H1 (cell line): Measurements from ENCODE around the gene GRID1. TPM values are rescaled to one million over a fixed set of nuclear protein-coding genes. Genes with fewer than 3 reads are reported as not detected.
A peak's percentile ranks its signal among the peaks of the same experiment; 100 is the strongest.

Experiments
- CTCF ChIA-PET: fragments of 300-600 bp; sonication (Branson Sonifier 250); formaldehyde crosslinking; loops from one replicate; lab custom pipeline; 2021; ENCODE audit not compliant: partially characterized antibody; lab: Charles Lee
- POLR2A ChIA-PET: fragments of 300-600 bp; sonication (Branson Sonifier 250); formaldehyde crosslinking; loops from one replicate; lab custom pipeline; 2021; ENCODE audit warnings: inconsistent platforms; ENCODE audit not compliant: partially characterized antibody; lab: Charles Lee
- DNase-seq, 2 experiments: peaks; one replicate each; pipeline versions ENCODE4 v3.0.0 to v3.0.0-alpha.2; 2010 to 2022; ENCODE audit warnings: low spot score in 2 of 2, low read depth in 1 of 2, mixed read lengths in 1 of 2
- FAIRE-seq: peaks from 2 replicates; lab custom pipeline; 2011; peaks lifted over from hg19 to GRCh38; lab: Jason Lieb, UNC
- H2AFZ ChIP-seq: 2 replicates; pipeline ENCODE4 v1.8.1; 2012; ENCODE audit warnings: low read length, inconsistent platforms
- H2AK5ac ChIP-seq: 2 replicates; pipeline ENCODE4 v1.6.1; 2013; ENCODE audit warnings: low read depth, low read length
- H2BK120ac ChIP-seq: replicated peaks from 2 replicates; pipeline ENCODE3; 2013; ENCODE audit warnings: low read depth, low read length, inconsistent platforms
- H2BK12ac ChIP-seq: 2 replicates; pipeline ENCODE4 v1.6.1; 2013; ENCODE audit warnings: low read depth, low read length
- H2BK15ac ChIP-seq: 2 replicates; pipeline ENCODE4 v1.6.1; 2013; ENCODE audit warnings: low read length
- H2BK20ac ChIP-seq: 2 replicates; pipeline ENCODE4 v1.6.1; 2013; ENCODE audit warnings: low read length
- H2BK5ac ChIP-seq: 2 replicates; pipeline ENCODE4 v1.6.1; 2013; ENCODE audit warnings: low read depth, low read length
- H3K14ac ChIP-seq: 2 replicates; pipeline ENCODE4 v1.6.1; 2013; ENCODE audit warnings: inconsistent platforms; ENCODE audit not compliant: insufficient read length
- H3K18ac ChIP-seq: 2 replicates; pipeline ENCODE4 v1.6.1; 2013; ENCODE audit warnings: low read length; ENCODE audit errors: extremely low read depth
- H3K23ac ChIP-seq: 2 replicates; pipeline ENCODE4 v1.6.1; 2013; ENCODE audit warnings: inconsistent platforms; ENCODE audit not compliant: insufficient read length
- H3K23me2 ChIP-seq: 2 replicates; pipeline ENCODE4 v1.6.1; 2013; ENCODE audit warnings: low read depth, low read length
- H3K27ac ChIP-seq: 2 replicates; pipeline ENCODE4 v1.6.1; 2011; ENCODE audit warnings: low read depth, low read length, inconsistent platforms
- H3K27me3 ChIP-seq, 4 experiments: replicated peaks in 1 of 4; 1 replicate in 1 of 4; 2 replicates in 3 of 4; pipeline versions ENCODE4 v1.6.1 to v1.8.1; 2011 to 2013; ENCODE audit warnings: low read length in 3 of 4, mild to moderate bottlenecking in 3 of 4, inconsistent platforms in 2 of 4, mixed read lengths in 2 of 4, moderate library complexity in 1 of 4; ENCODE audit not compliant: control insufficient read depth in 3 of 4, insufficient read depth in 3 of 4; ENCODE audit errors: extremely low read depth in 1 of 4
- H3K36me3 ChIP-seq, 4 experiments: 2 replicates each; pipeline versions ENCODE4 v1.6.1 to v1.8.1; 2011 to 2013; ENCODE audit warnings: mild to moderate bottlenecking in 4 of 4, low read length in 3 of 4, moderate library complexity in 2 of 4, control low read depth in 1 of 4, inconsistent platforms in 1 of 4; ENCODE audit not compliant: insufficient read depth in 4 of 4, control insufficient read depth in 2 of 4
- H3K4ac ChIP-seq: replicated peaks from 2 replicates; pipeline ENCODE3; 2013; ENCODE audit warnings: low read length, low read depth, mixed read lengths, inconsistent platforms; ENCODE audit not compliant: insufficient read length
- H3K4me1 ChIP-seq, 4 experiments: replicated peaks in 1 of 4; 1 replicate in 1 of 4; 2 replicates in 3 of 4; pipeline versions ENCODE4 v1.6.1 to v1.8.1; 2011 to 2013; ENCODE audit warnings: low read length in 3 of 4, inconsistent platforms in 2 of 4, mixed read lengths in 1 of 4; ENCODE audit not compliant: insufficient read depth in 4 of 4, control insufficient read depth in 3 of 4
- H3K4me2 ChIP-seq, 2 experiments: 2 replicates each; pipeline versions ENCODE4 v1.6.1 to v1.8.1; 2011 to 2013; ENCODE audit warnings: low read depth in 2 of 2, low read length in 2 of 2, control low read depth in 1 of 2, inconsistent platforms in 1 of 2, mild to moderate bottlenecking in 1 of 2; ENCODE audit not compliant: insufficient read depth in 1 of 2
- H3K4me3 ChIP-seq, 4 experiments: fragments of 200-600, 300-600 bp in 1 of 4; sonication (generic), shearing (Covaris generic), sonication (Bioruptor Twin) in 1 of 4; 2 replicates each; pipeline versions ENCODE4 v1.5.1 to v1.8.1; 2011 to 2016; ENCODE audit warnings: low read length in 4 of 4, low read depth in 3 of 4, control low read depth in 2 of 4, inconsistent platforms in 2 of 4, mild to moderate bottlenecking in 2 of 4, mixed read lengths in 1 of 4, moderate library complexity in 1 of 4; ENCODE audit not compliant: insufficient read depth in 2 of 4; ENCODE audit errors: extremely low read depth in 1 of 4
- H3K56ac ChIP-seq: replicated peaks from 2 replicates; pipeline ENCODE3; 2013; ENCODE audit warnings: low read depth, mild to moderate bottlenecking, mixed read lengths, low read length, inconsistent platforms; ENCODE audit not compliant: insufficient read length
- H3K79me1 ChIP-seq: 2 replicates; pipeline ENCODE4 v1.6.1; 2013; ENCODE audit warnings: low read depth, low read length, control low read depth
- H3K79me2 ChIP-seq, 2 experiments: 2 replicates each; pipeline versions ENCODE4 v1.6.1 to v1.8.1; 2012 to 2013; ENCODE audit warnings: low read length in 2 of 2, mild to moderate bottlenecking in 2 of 2, inconsistent platforms in 1 of 2; ENCODE audit not compliant: insufficient read depth in 2 of 2, control insufficient read depth in 1 of 2
- H3K9ac ChIP-seq, 4 experiments: replicated peaks in 1 of 4; 1 replicate in 1 of 4; 2 replicates in 3 of 4; pipeline versions ENCODE4 v1.6.1 to v1.8.1; 2011 to 2013; ENCODE audit warnings: low read depth in 3 of 4, low read length in 3 of 4, control low read depth in 2 of 4, mild to moderate bottlenecking in 2 of 4, moderate library complexity in 2 of 4, inconsistent platforms in 1 of 4; ENCODE audit errors: extremely low read depth in 1 of 4
- H3K9me3 ChIP-seq, 2 experiments: 2 replicates each; pipeline versions ENCODE4 v1.6.1 to v1.8.1; 2012 to 2013; ENCODE audit warnings: mild to moderate bottlenecking in 2 of 2, moderate library complexity in 2 of 2, control low read depth in 1 of 2, inconsistent platforms in 1 of 2, low read depth in 1 of 2, low read length in 1 of 2, mixed read lengths in 1 of 2; ENCODE audit not compliant: insufficient read depth in 2 of 2
- H4K20me1 ChIP-seq, 2 experiments: replicated peaks in 1 of 2; 2 replicates each; pipeline versions ENCODE3 to v1.8.1; 2011 to 2013; ENCODE audit warnings: inconsistent platforms in 2 of 2, low read length in 2 of 2, mild to moderate bottlenecking in 1 of 2; ENCODE audit not compliant: insufficient read depth in 2 of 2, control insufficient read depth in 1 of 2
- H4K5ac ChIP-seq: 2 replicates; pipeline ENCODE4 v1.6.1; 2013; ENCODE audit warnings: low read length, low read depth, mixed read lengths, inconsistent platforms; ENCODE audit not compliant: insufficient read length
- H4K8ac ChIP-seq: 2 replicates; pipeline ENCODE4 v1.8.0; 2013; ENCODE audit warnings: mild to moderate bottlenecking, moderate library complexity, low read length, inconsistent platforms; ENCODE audit not compliant: insufficient read depth; ENCODE audit errors: extremely low read depth
- H4K91ac ChIP-seq: replicated peaks from 2 replicates; pipeline ENCODE3; 2013; ENCODE audit warnings: low read length, mixed read lengths, inconsistent platforms; ENCODE audit not compliant: insufficient read length
- BACH1 ChIP-seq: IDR thresholded peaks from 2 replicates; pipeline ENCODE4 v1.6.1; 2012; ENCODE audit warnings: low read length, improper control_type of control experiment
- BCL11A ChIP-seq, 2 experiments: IDR thresholded peaks; one replicate each; pipeline ENCODE4 v1.6.1; 2011; ENCODE audit warnings: low read depth in 2 of 2, low read length in 2 of 2, mild to moderate bottlenecking in 2 of 2
- CBX5 ChIP-seq: fragments of 300-800, 300-1000 bp; sonication (generic); IDR thresholded peaks from 2 replicates; pipeline ENCODE4 v1.7.1; 2016; ENCODE audit warnings: antibody characterized with exemption, low read length, low read depth
- HDAC2 ChIP-seq, 2 experiments: fragments of 300-600 bp in 1 of 2; sonication (generic) in 1 of 2; IDR thresholded peaks; 2 replicates each; pipeline ENCODE4 v1.6.1; 2011 to 2012; ENCODE audit warnings: low read depth in 2 of 2, low read length in 2 of 2, mild to moderate bottlenecking in 2 of 2, moderate library complexity in 2 of 2, borderline replicate concordance in 1 of 2, inconsistent platforms in 1 of 2
- RAD21 ChIP-seq, 2 experiments: IDR thresholded peaks in 1 of 2; conservative IDR thresholded peaks in 1 of 2; 2 replicates each; pipeline ENCODE4 v1.6.1; 2011; ENCODE audit warnings: low read depth in 2 of 2, low read length in 2 of 2, improper control_type of control experiment in 1 of 2, inconsistent platforms in 1 of 2, mild to moderate bottlenecking in 1 of 2, moderate library complexity in 1 of 2
- SUZ12 ChIP-seq: fragments of 200-600 bp; sonication (generic); IDR thresholded peaks from 2 replicates; pipeline ENCODE4 v1.6.1; 2012; ENCODE audit warnings: mild to moderate bottlenecking, inconsistent platforms, low read length, moderate library complexity, mixed read lengths
- TEAD4 ChIP-seq: IDR thresholded peaks from 2 replicates; pipeline ENCODE4 v1.6.1; 2012; ENCODE audit warnings: low read depth, low read length, inconsistent platforms, mixed read lengths
- ZNF274 ChIP-seq: IDR thresholded peaks from 2 replicates; pipeline ENCODE4 v1.7.0; 2012; ENCODE audit warnings: low read length, borderline replicate concordance; ENCODE audit errors: extremely low read depth
- WGBS, 2 experiments: shearing (Covaris generic) in 1 of 2; methylation state at CpG; one replicate each; pipeline versions ENCODE4 v1.1.6 to v1.1.7; 2013 to 2015; ENCODE audit warnings: low lambda C conversion rate in 2 of 2, mixed read lengths in 2 of 2, inconsistent platforms in 1 of 2, low coverage in 1 of 2, missing lambda C conversion rate in 1 of 2; ENCODE audit not compliant: insufficient replicate concordance in 2 of 2, insufficient coverage in 1 of 2, insufficient read length in 1 of 2; ENCODE audit errors: extremely low coverage in 1 of 2, missing lambda C conversion rate in 1 of 2; 5-methylcytosine and 5-hydroxymethylcytosine counted together
- polyA plus RNA-seq, 7 experiments: library from polyadenylated mRNA; depleted of rRNA in 3 of 7; stranded (reverse) in 5 of 7; unstranded in 2 of 7; fragments of >200 nt in 5 of 7; fragments of 200-250 nt in 2 of 7; gene quantifications; 1 replicate in 5 of 7; 2 replicates in 1 of 7; 4 replicates in 1 of 7; pipeline versions ENCODE4 v1.2.1 to v1.2.3, GENCODE V29; 2011 to 2013; ENCODE audit warnings: missing spikeins in 2 of 7, mixed read lengths in 2 of 7
- total RNA-seq: library from RNA; stranded (reverse); fragmentation: NEBNext Ultra II Directional; extraction: Animal tissue kit (Norgen Biotek cat#: 25700); gene quantifications from 2 replicates; pipeline ENCODE4 v1.2.1, GENCODE V29; 2021
- TF ChIP-seq, protein P1 (sequence below): IDR thresholded peaks from 2 replicates; pipeline ENCODE4 v1.6.1; 2012; ENCODE audit warnings: inconsistent platforms
- TF ChIP-seq, protein P2 (sequence below): IDR thresholded peaks from 2 replicates; pipeline ENCODE4 v1.6.1; 2012; ENCODE audit warnings: low read length, inconsistent platforms

GRID1 gene
- total and polyA plus RNA-seq, 2 of the 8 experiments (the other 6 are each of a cell fraction or from before 2014, with no cell fraction given): 0.22 to 0.30 TPM

DNA sequence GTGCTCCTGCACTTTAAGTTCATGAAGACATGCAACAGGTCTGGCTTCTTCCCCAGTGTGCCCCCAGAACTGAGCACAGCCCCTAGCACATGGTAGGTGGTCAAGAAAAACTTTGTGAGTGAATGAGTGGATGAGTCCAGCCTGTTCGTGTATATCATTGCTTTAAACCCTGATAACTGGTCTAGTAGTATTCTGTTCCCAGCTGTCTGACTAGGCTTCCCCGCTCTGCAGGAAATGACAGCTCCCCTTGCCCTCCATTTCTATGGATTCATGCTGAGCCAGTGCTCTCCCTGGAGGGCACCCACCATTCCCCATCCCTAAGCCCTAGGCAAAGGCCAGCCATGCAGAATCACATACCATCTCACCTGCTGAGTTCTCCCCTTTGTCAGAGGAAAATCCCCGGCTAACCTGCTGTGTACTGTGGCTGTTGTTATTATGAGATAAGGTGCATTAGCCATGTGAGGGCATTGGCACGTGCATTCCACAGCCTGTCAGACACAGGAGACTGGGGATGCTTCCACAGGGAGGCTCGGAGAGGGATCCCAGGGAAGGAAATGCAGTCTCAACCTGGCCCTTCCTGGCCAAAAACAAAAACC is 698.9 kb downstream of the GRID1 start:
- Histone ChIP-seq H2BK12ac (no peak overlapping the region; the same call in 1 of the 2 replicates), H3K4me2 (peak overlapping the region; percentile 17 to 42; a peak in 3 of 4 replicates), H2BK20ac (no peak overlapping the region), H3K4me1 (peaks cover 6 to 12% (median 9%) of the 10 kb centered on the region in 4 experiments; a peak in 6 of 7 replicates), H3K9ac (no peak overlapping the region), H3K23ac (no peak overlapping the region), H2BK15ac (no peak overlapping the region), H4K5ac (peak overlapping the region; percentile 44), H3K79me2 (no peaks in the 10 kb centered on the region), H2BK120ac (no peak overlapping the region), H3K4me3 (no peak overlapping the region), H2BK5ac (no peak overlapping the region), H3K27ac (no peak overlapping the region), H3K79me1 (no peaks in the 10 kb centered on the region), H3K18ac (no peak overlapping the region), H3K9me3 (no peaks in the 10 kb centered on the region; a peak in 1 of 4 replicates), H4K8ac (no peak overlapping the region), H3K27me3 (no peaks in the 10 kb centered on the region; a peak in 1 of 7 replicates), H3K4ac (no peak overlapping the region), H3K36me3 (no peaks in the 10 kb centered on the region; a peak in 1 of 8 replicates), H3K23me2 (no peaks in the 10 kb centered on the region), H4K91ac (no peak overlapping the region), H3K56ac (no peak overlapping the region), H3K14ac (peak overlapping the region; percentile 31), H2AK5ac (no peak overlapping the region), H2AFZ (no peak overlapping the region), H4K20me1 (no peaks in the 10 kb centered on the region)
- ChIA-PET POLR2A (no interaction called here), CTCF (no interaction called here)
- peak; percentile 36 to 46 for DNase-seq
- WGBS, 2 experiments: 31% methylated on average over 5 of the region's 5 CpGs; no CpG with 5 or more reads in 1 of the 2 experiments
- no peak for FAIRE-seq
- TF ChIP-seq CBX5 (no peak), SUZ12 (no peak), RAD21 (IDR thresholded peaks at IDR 0.05 in 1 of 2, conservative IDR thresholded peaks at IDR 0.05 in 1 of 2; ENCODE audit: low read depth in 2 of 2, low read length in 2 of 2) (no peak), BCL11A (IDR thresholded peaks at IDR 0.05; ENCODE audit: low read depth in 2 of 2, low read length in 2 of 2) (peak in 1 of 2 experiments; percentile 38), ZNF274 (no peak), HDAC2 (IDR thresholded peaks at IDR 0.05; ENCODE audit: borderline replicate concordance in 1 of 2, low read depth in 2 of 2, low read length in 2 of 2) (peak; percentile 80 to 82; a peak in 3 of 4 replicates), TEAD4 (peak; percentile 71; the same call in 1 of the 2 replicates), BACH1 (no peak)
- TF ChIP-seq, protein P1, sequence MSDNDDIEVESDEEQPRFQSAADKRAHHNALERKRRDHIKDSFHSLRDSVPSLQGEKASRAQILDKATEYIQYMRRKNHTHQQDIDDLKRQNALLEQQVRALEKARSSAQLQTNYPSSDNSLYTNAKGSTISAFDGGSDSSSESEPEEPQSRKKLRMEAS: peak; percentile 86
- TF ChIP-seq, protein P2, sequence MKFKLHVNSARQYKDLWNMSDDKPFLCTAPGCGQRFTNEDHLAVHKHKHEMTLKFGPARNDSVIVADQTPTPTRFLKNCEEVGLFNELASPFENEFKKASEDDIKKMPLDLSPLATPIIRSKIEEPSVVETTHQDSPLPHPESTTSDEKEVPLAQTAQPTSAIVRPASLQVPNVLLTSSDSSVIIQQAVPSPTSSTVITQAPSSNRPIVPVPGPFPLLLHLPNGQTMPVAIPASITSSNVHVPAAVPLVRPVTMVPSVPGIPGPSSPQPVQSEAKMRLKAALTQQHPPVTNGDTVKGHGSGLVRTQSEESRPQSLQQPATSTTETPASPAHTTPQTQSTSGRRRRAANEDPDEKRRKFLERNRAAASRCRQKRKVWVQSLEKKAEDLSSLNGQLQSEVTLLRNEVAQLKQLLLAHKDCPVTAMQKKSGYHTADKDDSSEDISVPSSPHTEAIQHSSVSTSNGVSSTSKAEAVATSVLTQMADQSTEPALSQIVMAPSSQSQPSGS: no peak
